ENCODE measurements around the gene BCAM.

GRCh38 chr19:44812142-44812718 is 3.3 kb downstream of the BCAM start:
- no peak for TF ChIP-seq CTCF (IDR thresholded peaks at IDR 0.05 in 4 of 5, conservative IDR thresholded peaks at IDR 0.05 in 1 of 5)
- TF ChIP-seq POLR2A (IDR thresholded peaks at IDR 0.05), result no peak
